H1 (cell line): ENCODE data around the gene ANKS1B. TPM values are rescaled to one million over a fixed set of nuclear protein-coding genes. Genes with fewer than 3 reads are reported as not detected.

ENCODE experiments used
- CTCF ChIA-PET: fragments of 300-600 bp; sonication (Branson Sonifier 250); formaldehyde crosslinking; loops from one replicate; lab custom pipeline; 2021; ENCODE audit not compliant: partially characterized antibody; lab: Charles Lee
- POLR2A ChIA-PET: fragments of 300-600 bp; sonication (Branson Sonifier 250); formaldehyde crosslinking; loops from one replicate; lab custom pipeline; 2021; ENCODE audit warnings: inconsistent platforms; ENCODE audit not compliant: partially characterized antibody; lab: Charles Lee
- DNase-seq, 2 experiments: peaks; one replicate each; pipeline versions ENCODE4 v3.0.0 to v3.0.0-alpha.2; 2010 to 2022; ENCODE audit warnings: low spot score in 2 of 2, low read depth in 1 of 2, mixed read lengths in 1 of 2
- FAIRE-seq: peaks from 2 replicates; lab custom pipeline; 2011; peaks lifted over from hg19 to GRCh38; lab: Jason Lieb, UNC
- H2AFZ ChIP-seq: 2 replicates; pipeline ENCODE4 v1.8.1; 2012; ENCODE audit warnings: low read length, inconsistent platforms
- H2AK5ac ChIP-seq: 2 replicates; pipeline ENCODE4 v1.6.1; 2013; ENCODE audit warnings: low read depth, low read length
- H2BK120ac ChIP-seq: replicated peaks from 2 replicates; pipeline ENCODE3; 2013; ENCODE audit warnings: low read depth, low read length, inconsistent platforms
- H2BK12ac ChIP-seq: 2 replicates; pipeline ENCODE4 v1.6.1; 2013; ENCODE audit warnings: low read depth, low read length
- H2BK15ac ChIP-seq: 2 replicates; pipeline ENCODE4 v1.6.1; 2013; ENCODE audit warnings: low read length
- H2BK20ac ChIP-seq: 2 replicates; pipeline ENCODE4 v1.6.1; 2013; ENCODE audit warnings: low read length
- H2BK5ac ChIP-seq: 2 replicates; pipeline ENCODE4 v1.6.1; 2013; ENCODE audit warnings: low read depth, low read length
- H3K14ac ChIP-seq: 2 replicates; pipeline ENCODE4 v1.6.1; 2013; ENCODE audit warnings: inconsistent platforms; ENCODE audit not compliant: insufficient read length
- H3K18ac ChIP-seq: 2 replicates; pipeline ENCODE4 v1.6.1; 2013; ENCODE audit warnings: low read length; ENCODE audit errors: extremely low read depth
- H3K23ac ChIP-seq: 2 replicates; pipeline ENCODE4 v1.6.1; 2013; ENCODE audit warnings: inconsistent platforms; ENCODE audit not compliant: insufficient read length
- H3K23me2 ChIP-seq: 2 replicates; pipeline ENCODE4 v1.6.1; 2013; ENCODE audit warnings: low read depth, low read length
- H3K27ac ChIP-seq: 2 replicates; pipeline ENCODE4 v1.6.1; 2011; ENCODE audit warnings: low read depth, low read length, inconsistent platforms
- H3K27me3 ChIP-seq, 4 experiments: replicated peaks in 1 of 4; 1 replicate in 1 of 4; 2 replicates in 3 of 4; pipeline versions ENCODE4 v1.6.1 to v1.8.1; 2011 to 2013; ENCODE audit warnings: low read length in 3 of 4, mild to moderate bottlenecking in 3 of 4, inconsistent platforms in 2 of 4, mixed read lengths in 2 of 4, moderate library complexity in 1 of 4; ENCODE audit not compliant: control insufficient read depth in 3 of 4, insufficient read depth in 3 of 4; ENCODE audit errors: extremely low read depth in 1 of 4
- H3K36me3 ChIP-seq, 4 experiments: 2 replicates each; pipeline versions ENCODE4 v1.6.1 to v1.8.1; 2011 to 2013; ENCODE audit warnings: mild to moderate bottlenecking in 4 of 4, low read length in 3 of 4, moderate library complexity in 2 of 4, control low read depth in 1 of 4, inconsistent platforms in 1 of 4; ENCODE audit not compliant: insufficient read depth in 4 of 4, control insufficient read depth in 2 of 4
- H3K4ac ChIP-seq: replicated peaks from 2 replicates; pipeline ENCODE3; 2013; ENCODE audit warnings: low read length, low read depth, mixed read lengths, inconsistent platforms; ENCODE audit not compliant: insufficient read length
- H3K4me1 ChIP-seq, 4 experiments: replicated peaks in 1 of 4; 1 replicate in 1 of 4; 2 replicates in 3 of 4; pipeline versions ENCODE4 v1.6.1 to v1.8.1; 2011 to 2013; ENCODE audit warnings: low read length in 3 of 4, inconsistent platforms in 2 of 4, mixed read lengths in 1 of 4; ENCODE audit not compliant: insufficient read depth in 4 of 4, control insufficient read depth in 3 of 4
- H3K4me2 ChIP-seq, 2 experiments: 2 replicates each; pipeline versions ENCODE4 v1.6.1 to v1.8.1; 2011 to 2013; ENCODE audit warnings: low read depth in 2 of 2, low read length in 2 of 2, control low read depth in 1 of 2, inconsistent platforms in 1 of 2, mild to moderate bottlenecking in 1 of 2; ENCODE audit not compliant: insufficient read depth in 1 of 2
- H3K4me3 ChIP-seq, 4 experiments: fragments of 200-600, 300-600 bp in 1 of 4; sonication (generic), shearing (Covaris generic), sonication (Bioruptor Twin) in 1 of 4; 2 replicates each; pipeline versions ENCODE4 v1.5.1 to v1.8.1; 2011 to 2016; ENCODE audit warnings: low read length in 4 of 4, low read depth in 3 of 4, control low read depth in 2 of 4, inconsistent platforms in 2 of 4, mild to moderate bottlenecking in 2 of 4, mixed read lengths in 1 of 4, moderate library complexity in 1 of 4; ENCODE audit not compliant: insufficient read depth in 2 of 4; ENCODE audit errors: extremely low read depth in 1 of 4
- H3K56ac ChIP-seq: replicated peaks from 2 replicates; pipeline ENCODE3; 2013; ENCODE audit warnings: low read depth, mild to moderate bottlenecking, mixed read lengths, low read length, inconsistent platforms; ENCODE audit not compliant: insufficient read length
- H3K79me1 ChIP-seq: 2 replicates; pipeline ENCODE4 v1.6.1; 2013; ENCODE audit warnings: low read depth, low read length, control low read depth
- H3K79me2 ChIP-seq, 2 experiments: 2 replicates each; pipeline versions ENCODE4 v1.6.1 to v1.8.1; 2012 to 2013; ENCODE audit warnings: low read length in 2 of 2, mild to moderate bottlenecking in 2 of 2, inconsistent platforms in 1 of 2; ENCODE audit not compliant: insufficient read depth in 2 of 2, control insufficient read depth in 1 of 2
- H3K9ac ChIP-seq, 4 experiments: replicated peaks in 1 of 4; 1 replicate in 1 of 4; 2 replicates in 3 of 4; pipeline versions ENCODE4 v1.6.1 to v1.8.1; 2011 to 2013; ENCODE audit warnings: low read depth in 3 of 4, low read length in 3 of 4, control low read depth in 2 of 4, mild to moderate bottlenecking in 2 of 4, moderate library complexity in 2 of 4, inconsistent platforms in 1 of 4; ENCODE audit errors: extremely low read depth in 1 of 4
- H3K9me3 ChIP-seq, 2 experiments: 2 replicates each; pipeline versions ENCODE4 v1.6.1 to v1.8.1; 2012 to 2013; ENCODE audit warnings: mild to moderate bottlenecking in 2 of 2, moderate library complexity in 2 of 2, control low read depth in 1 of 2, inconsistent platforms in 1 of 2, low read depth in 1 of 2, low read length in 1 of 2, mixed read lengths in 1 of 2; ENCODE audit not compliant: insufficient read depth in 2 of 2
- H4K20me1 ChIP-seq, 2 experiments: replicated peaks in 1 of 2; 2 replicates each; pipeline versions ENCODE3 to v1.8.1; 2011 to 2013; ENCODE audit warnings: inconsistent platforms in 2 of 2, low read length in 2 of 2, mild to moderate bottlenecking in 1 of 2; ENCODE audit not compliant: insufficient read depth in 2 of 2, control insufficient read depth in 1 of 2
- H4K5ac ChIP-seq: 2 replicates; pipeline ENCODE4 v1.6.1; 2013; ENCODE audit warnings: low read length, low read depth, mixed read lengths, inconsistent platforms; ENCODE audit not compliant: insufficient read length
- H4K8ac ChIP-seq: 2 replicates; pipeline ENCODE4 v1.8.0; 2013; ENCODE audit warnings: mild to moderate bottlenecking, moderate library complexity, low read length, inconsistent platforms; ENCODE audit not compliant: insufficient read depth; ENCODE audit errors: extremely low read depth
- H4K91ac ChIP-seq: replicated peaks from 2 replicates; pipeline ENCODE3; 2013; ENCODE audit warnings: low read length, mixed read lengths, inconsistent platforms; ENCODE audit not compliant: insufficient read length
- CHD1 ChIP-seq: IDR thresholded peaks from 2 replicates; pipeline ENCODE4 v1.6.1; 2012; ENCODE audit warnings: low read depth, low read length, improper control_type of control experiment
- HDAC2 ChIP-seq, 2 experiments: fragments of 300-600 bp in 1 of 2; sonication (generic) in 1 of 2; IDR thresholded peaks; 2 replicates each; pipeline ENCODE4 v1.6.1; 2011 to 2012; ENCODE audit warnings: low read depth in 2 of 2, low read length in 2 of 2, mild to moderate bottlenecking in 2 of 2, moderate library complexity in 2 of 2, borderline replicate concordance in 1 of 2, inconsistent platforms in 1 of 2
- HDAC6 ChIP-seq: IDR thresholded peaks from one replicate; pipeline ENCODE4 v1.7.1; 2012; ENCODE audit warnings: low read depth, mild to moderate bottlenecking, inconsistent platforms, low read length, moderate library complexity
- JUN ChIP-seq: IDR thresholded peaks from 2 replicates; pipeline ENCODE4 v1.6.1; 2011; ENCODE audit warnings: low read depth, mild to moderate bottlenecking, improper control_type of control experiment, low read length
- KDM1A ChIP-seq: fragments of 200-600, 300-600 bp; sonication (generic); IDR thresholded peaks from 2 replicates; pipeline ENCODE4 v1.7.1; 2016; ENCODE audit warnings: mild to moderate bottlenecking, low read length, borderline replicate concordance
- NANOG ChIP-seq: IDR thresholded peaks from 2 replicates; pipeline ENCODE4 v1.6.1; 2011; ENCODE audit warnings: low read length, low read depth, mild to moderate bottlenecking, inconsistent platforms; ENCODE audit not compliant: insufficient read depth, poor library complexity, severe bottlenecking
- PHF8 ChIP-seq: fragments of 200-600 bp; sonication (generic); conservative IDR thresholded peaks from 2 replicates; pipeline ENCODE4 v1.7.1; 2012; ENCODE audit warnings: low read depth, mild to moderate bottlenecking, inconsistent platforms, low read length, moderate library complexity
- SIN3A ChIP-seq, 2 experiments: IDR thresholded peaks in 1 of 2; conservative IDR thresholded peaks in 1 of 2; 2 replicates each; pipeline ENCODE4 v1.6.1; 2011 to 2012; ENCODE audit warnings: low read length in 2 of 2, improper control_type of control experiment in 1 of 2, low read depth in 1 of 2, mild to moderate bottlenecking in 1 of 2
- SP1 ChIP-seq: IDR thresholded peaks from 2 replicates; pipeline ENCODE4 v1.6.1; 2011; ENCODE audit warnings: low read depth, low read length
- SP2 ChIP-seq: IDR thresholded peaks from 2 replicates; pipeline ENCODE4 v1.6.1; 2012; ENCODE audit warnings: mild to moderate bottlenecking, low read length, inconsistent platforms
- YY1 ChIP-seq: IDR thresholded peaks from 2 replicates; pipeline ENCODE4 v1.6.1; 2011; ENCODE audit warnings: low read depth, mild to moderate bottlenecking, low read length
- WGBS, 2 experiments: shearing (Covaris generic) in 1 of 2; methylation state at CpG; one replicate each; pipeline versions ENCODE4 v1.1.6 to v1.1.7; 2013 to 2015; ENCODE audit warnings: low lambda C conversion rate in 2 of 2, mixed read lengths in 2 of 2, inconsistent platforms in 1 of 2, low coverage in 1 of 2, missing lambda C conversion rate in 1 of 2; ENCODE audit not compliant: insufficient replicate concordance in 2 of 2, insufficient coverage in 1 of 2, insufficient read length in 1 of 2; ENCODE audit errors: extremely low coverage in 1 of 2, missing lambda C conversion rate in 1 of 2; 5-methylcytosine and 5-hydroxymethylcytosine counted together
- polyA plus RNA-seq, 7 experiments: library from polyadenylated mRNA; depleted of rRNA in 3 of 7; stranded (reverse) in 5 of 7; unstranded in 2 of 7; fragments of >200 nt in 5 of 7; fragments of 200-250 nt in 2 of 7; gene quantifications; 1 replicate in 5 of 7; 2 replicates in 1 of 7; 4 replicates in 1 of 7; pipeline versions ENCODE4 v1.2.1 to v1.2.3, GENCODE V29; 2011 to 2013; ENCODE audit warnings: missing spikeins in 2 of 7, mixed read lengths in 2 of 7
- total RNA-seq: library from RNA; stranded (reverse); fragmentation: NEBNext Ultra II Directional; extraction: Animal tissue kit (Norgen Biotek cat#: 25700); gene quantifications from 2 replicates; pipeline ENCODE4 v1.2.1, GENCODE V29; 2021

ANKS1B gene
- total and polyA plus RNA-seq, 2 of the 8 experiments (the other 6 are each of a cell fraction or from before 2014, with no cell fraction given) = 2.7 to 6.1 TPM

DNA sequence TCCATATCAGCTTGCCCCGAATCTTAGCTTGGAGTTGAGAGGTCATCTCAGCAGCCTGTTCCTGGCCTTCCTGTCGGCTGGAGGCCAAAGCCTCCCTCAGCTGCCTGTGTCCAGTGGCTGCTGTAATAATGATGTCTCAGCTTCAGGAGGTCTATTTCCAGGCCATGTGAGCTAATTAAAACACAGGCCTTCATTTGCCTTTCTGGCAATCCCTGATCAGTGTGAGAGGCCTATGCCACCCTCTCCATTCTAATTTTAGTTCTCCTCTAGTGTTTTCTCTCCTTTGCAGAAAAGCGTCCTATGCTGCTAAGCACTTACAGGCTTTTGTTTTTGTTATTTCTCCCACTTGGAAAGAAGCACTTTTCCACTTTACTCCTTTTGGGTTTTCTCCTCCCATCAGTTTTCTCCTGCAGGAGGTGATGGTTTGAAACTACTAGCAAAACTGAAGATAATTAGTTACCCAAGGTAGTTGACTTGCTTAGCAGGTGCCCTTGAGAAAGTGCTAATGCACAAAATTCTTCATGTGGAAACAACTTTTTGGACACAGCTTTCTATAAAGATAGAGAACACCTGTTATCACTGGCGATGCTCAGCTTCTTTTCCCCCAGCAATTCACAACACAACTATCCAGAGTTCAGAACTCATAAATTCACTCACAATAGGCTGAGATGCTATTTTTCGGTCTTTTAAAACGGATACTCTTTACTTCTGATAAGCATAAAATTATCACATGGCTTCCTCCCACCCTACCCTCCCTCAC is 592.5 kb downstream of the ANKS1B start:
- Histone ChIP-seq H3K9me3 (no peaks in the 10 kb centered on the region; a peak in 1 of 4 replicates), H2AK5ac (no peak overlapping the region), H2BK5ac (no peak overlapping the region), H3K4me1 (no peaks in the 10 kb centered on the region; a peak in 1 of 7 replicates), H3K9ac (no peak overlapping the region), H3K79me1 (no peaks in the 10 kb centered on the region), H3K18ac (no peak overlapping the region), H3K56ac (no peak overlapping the region), H3K27me3 (no peaks in the 10 kb centered on the region), H2AFZ (no peak overlapping the region), H2BK120ac (no peak overlapping the region), H3K23me2 (no peaks in the 10 kb centered on the region), H3K4ac (no peak overlapping the region), H3K79me2 (no peaks in the 10 kb centered on the region), H3K14ac (no peak overlapping the region), H2BK12ac (no peak overlapping the region), H4K20me1 (no peaks in the 10 kb centered on the region), H4K91ac (no peak overlapping the region), H2BK20ac (no peak overlapping the region), H2BK15ac (no peak overlapping the region), H3K27ac (no peak overlapping the region), H3K4me2 (no peak overlapping the region), H3K23ac (no peak overlapping the region), H4K8ac (no peak overlapping the region; the same call in 1 of the 2 replicates), H3K4me3 (no peak overlapping the region), H3K36me3 (no peaks in the 10 kb centered on the region), H4K5ac (no peak overlapping the region)
- CTCF ChIA-PET = interaction anchor here (1.0 to 11.5 kb wide), 13 partner anchors 13 to 591 kb away, joined by 4 to 102 read pairs (median 8); no protein-coding TSS in a partner anchor
- 91% methylated on average over 6 of the region's 6 CpGs; no CpG with 5 or more reads in 1 of the 2 experiments for WGBS, 2 experiments
- DNase-seq (no peak), FAIRE-seq (no peak)
- POLR2A ChIA-PET = no interaction called here
- TF ChIP-seq HDAC2 (IDR thresholded peaks at IDR 0.05; ENCODE audit: borderline replicate concordance in 1 of 2, low read depth in 2 of 2, low read length in 2 of 2) = no peak
- TF ChIP-seq CHD1 = no peak
- TF ChIP-seq SP2 = no peak
- no peak for TF ChIP-seq JUN
- TF ChIP-seq PHF8 = no peak
- TF ChIP-seq HDAC6 = no peak
- no peak for TF ChIP-seq YY1
- TF ChIP-seq NANOG = no peak
- no peak for TF ChIP-seq SP1
- no peak for TF ChIP-seq KDM1A
- no peak for TF ChIP-seq SIN3A (conservative IDR thresholded peaks at IDR 0.05 in 1 of 2, IDR thresholded peaks at IDR 0.05 in 1 of 2; ENCODE audit: low read depth in 1 of 2, low read length in 2 of 2)
